NCI-H2081 treated with DMSO at 0.1 percent for 48 hours (cell line): ENCODE measurements around the gene FAM107A.

Experiments used
- DNase-seq: peaks from one replicate; lab custom pipeline; 2025; lab: John Stamatoyannopoulos, UW

FAM107A gene, protein sequence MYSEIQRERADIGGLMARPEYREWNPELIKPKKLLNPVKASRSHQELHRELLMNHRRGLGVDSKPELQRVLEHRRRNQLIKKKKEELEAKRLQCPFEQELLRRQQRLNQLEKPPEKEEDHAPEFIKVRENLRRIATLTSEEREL

DNA sequence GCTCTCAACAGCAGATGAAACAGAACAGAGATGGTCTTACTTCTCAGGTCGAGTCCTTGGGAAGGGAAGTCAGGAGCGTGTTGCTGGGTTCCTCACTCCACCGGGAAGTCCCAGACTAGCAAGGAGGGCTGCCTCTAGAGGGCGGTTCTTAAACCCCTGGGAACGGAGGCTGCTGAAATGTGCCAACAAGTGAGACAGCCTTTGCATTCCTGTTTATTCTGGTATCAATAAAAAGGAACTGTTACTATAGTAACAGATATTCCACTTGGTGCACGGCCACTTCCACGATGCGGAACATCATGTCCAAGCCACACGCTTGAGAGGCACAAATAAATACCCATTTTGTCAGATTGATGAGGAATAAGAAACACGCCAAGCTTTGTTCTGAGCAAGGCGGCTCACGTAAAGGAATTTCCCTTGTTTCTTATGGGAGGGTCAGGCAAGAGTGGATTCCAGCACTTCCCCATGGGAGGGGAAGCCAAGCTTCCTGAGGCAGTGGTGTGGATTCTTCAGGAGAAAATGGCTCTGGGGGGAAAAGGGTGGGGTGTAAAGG lies at the start of gene FAM107A:
FAM107A (minus strand) TSS at position 123 of the 553 bp plus-strand sequence. CDS start 7,531 bp downstream, outside the sequence.
- no peak for DNase-seq

DNA sequence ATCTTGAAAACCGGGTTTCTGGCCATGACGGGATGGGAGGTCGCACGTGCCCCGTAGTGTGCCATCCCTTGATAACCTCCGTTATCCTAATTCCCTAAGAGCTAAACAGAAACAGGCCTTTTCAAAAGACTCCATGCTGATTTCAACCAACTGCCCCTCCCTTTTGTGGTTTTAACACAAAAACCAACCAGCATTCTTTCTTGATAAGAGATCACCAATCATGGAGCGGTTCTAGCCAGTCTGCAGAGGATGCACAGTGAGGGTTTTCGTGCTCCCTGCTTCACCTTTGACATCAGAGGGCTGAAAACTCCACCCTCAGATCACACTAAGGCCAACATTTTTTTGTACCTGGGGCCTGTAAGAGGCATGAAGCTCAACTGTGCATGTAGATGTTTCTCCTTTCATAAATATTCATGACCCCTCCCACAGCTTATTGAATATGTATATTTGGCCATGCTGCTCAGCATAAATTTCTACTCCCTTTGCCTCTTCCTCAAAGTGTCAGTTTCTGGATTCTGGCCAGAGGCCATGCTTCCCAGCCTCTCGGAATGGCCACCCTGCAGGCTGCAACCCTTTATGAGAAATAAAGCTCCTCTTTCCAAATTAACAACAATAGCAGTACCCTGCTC lies 48.1 kb upstream of the FAM107A start:
- no peak for DNase-seq

DNA sequence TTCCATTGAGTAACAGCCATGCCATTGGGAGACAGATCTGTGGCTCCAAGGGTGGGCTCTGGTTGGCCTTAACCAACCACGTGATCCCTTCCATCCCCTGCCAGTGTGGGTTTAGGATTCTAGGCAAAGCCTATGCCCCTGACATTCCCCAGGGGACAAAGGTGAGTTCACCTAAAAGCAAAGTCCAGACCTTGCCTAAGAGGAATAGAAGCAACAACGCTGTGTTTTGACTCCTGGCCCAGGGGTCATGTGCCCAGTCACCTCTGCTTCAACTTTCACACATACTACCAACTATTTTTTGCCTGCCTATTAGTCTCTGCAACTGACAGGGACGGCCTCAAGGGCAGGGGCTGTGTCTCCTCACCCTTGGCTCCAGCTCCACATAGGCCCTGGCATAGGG lies 47.4 kb upstream of the FAM107A start:
- DNase-seq, result no peak

DNA sequence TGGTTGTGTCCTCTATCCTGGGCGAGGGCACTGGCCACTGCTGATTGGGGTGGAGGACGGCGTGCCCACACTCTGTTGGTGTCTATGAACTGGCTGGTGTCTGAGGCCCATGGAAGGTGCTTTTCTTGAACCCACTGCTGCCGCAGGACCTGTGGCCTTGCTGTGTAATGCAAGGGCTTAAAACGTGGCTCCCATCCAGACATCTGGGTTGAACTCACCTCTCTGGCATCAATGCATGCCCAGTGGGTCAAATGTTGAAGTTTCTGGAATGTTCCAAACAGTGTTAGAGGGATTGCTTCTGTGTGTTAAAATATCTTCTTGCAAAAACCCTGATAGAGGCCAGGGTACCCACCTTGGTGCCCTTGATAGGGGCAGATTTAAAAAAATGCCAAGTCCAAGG lies 46.8 kb upstream of the FAM107A start:
- no peak for DNase-seq

DNA sequence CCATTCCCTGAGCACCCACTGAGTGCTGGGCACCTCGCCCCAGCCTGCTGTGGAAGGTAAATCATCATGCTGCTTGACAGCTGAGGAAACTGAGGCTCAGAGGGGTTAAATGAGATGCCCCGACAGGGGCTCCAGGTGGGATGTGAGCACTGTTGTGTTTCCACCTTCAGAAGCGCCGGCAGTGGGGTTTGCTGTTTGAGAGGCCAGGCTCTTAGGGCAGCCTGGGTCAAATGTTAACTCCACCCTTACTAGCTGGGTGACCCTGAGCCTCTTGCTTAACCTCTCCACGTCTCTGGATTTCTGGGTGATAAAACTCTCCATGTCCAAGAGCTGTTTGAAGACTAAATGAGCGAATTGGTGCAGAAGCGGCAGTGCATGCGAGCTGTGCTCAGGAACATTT lies 46.3 kb upstream of the FAM107A start:
- no peak for DNase-seq

DNA sequence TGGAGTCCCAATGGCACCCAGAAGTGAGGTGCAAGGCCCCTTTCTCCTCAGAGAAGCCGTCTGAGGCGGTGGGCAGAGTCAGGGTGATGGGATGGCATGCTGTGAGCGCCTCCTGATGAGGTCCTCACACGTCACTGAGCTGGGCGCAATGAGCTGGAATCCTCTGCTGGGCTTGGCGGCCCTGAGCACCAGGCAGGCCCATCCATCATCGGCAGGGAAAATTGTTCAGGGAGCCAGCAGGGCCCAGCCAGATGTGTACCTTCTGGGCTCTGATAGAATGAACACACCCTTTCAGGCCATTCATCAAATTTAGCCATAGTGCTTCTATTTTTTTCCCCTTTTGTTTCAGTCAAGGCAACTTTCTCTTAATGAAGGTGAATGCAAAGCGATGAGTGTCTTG lies 45.7 kb upstream of the FAM107A start:
- DNase-seq, result no peak

DNA sequence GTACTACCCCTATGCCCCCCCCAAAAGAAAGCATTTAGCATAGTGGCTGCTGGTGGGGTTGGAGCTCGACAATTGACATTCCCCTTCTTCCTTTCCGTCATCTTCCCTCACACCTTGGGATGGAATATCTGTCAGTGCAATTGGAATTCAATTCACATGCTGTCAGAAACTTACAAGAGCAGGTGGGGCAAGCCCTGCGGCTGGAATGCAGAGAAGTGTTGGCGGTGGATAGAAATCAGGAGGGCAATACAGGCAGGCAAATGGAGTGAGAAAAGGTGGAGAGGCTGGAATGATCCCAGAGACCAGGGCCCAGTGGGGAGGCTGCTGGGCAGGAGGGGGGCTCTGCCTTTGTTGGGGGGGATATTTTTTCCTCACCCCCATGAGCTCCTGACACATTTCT lies 45.2 kb upstream of the FAM107A start:
- no peak for DNase-seq

DNA sequence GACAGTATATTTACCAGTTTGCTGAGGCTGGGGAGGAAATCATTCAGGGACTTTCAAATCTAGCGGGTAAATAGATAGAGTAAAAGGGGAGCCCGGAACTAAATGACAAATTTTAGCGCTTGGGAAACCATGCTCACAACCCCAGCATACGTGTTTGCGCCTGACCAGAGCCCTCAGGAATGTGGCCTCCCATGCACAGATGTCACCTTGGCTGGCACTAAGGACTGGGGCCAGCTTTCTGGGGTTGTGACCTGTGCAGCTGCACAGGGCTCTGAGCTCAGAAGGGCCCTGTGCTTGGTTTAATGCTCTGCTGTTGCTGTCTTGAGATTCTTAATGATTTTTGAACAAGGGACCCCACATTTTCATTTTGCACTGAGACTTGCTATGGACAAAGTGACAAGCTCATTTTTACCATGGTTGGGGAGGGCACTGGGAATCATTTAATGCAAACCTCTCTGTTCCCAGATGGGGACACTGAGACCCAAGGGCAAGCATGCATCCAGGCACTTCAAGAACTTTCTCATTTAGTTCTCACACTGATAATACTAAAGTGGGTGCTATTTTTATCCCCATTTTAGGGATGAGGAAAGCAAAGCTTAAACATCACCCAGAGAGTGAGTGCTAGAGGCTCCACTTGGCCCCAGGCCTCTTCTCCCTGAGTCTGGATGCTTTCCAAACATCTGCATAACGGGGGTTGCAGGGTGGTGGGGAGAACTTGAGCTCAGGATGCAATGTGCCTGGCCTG lies 44.1 kb upstream of the FAM107A start:
- no peak for DNase-seq

DNA sequence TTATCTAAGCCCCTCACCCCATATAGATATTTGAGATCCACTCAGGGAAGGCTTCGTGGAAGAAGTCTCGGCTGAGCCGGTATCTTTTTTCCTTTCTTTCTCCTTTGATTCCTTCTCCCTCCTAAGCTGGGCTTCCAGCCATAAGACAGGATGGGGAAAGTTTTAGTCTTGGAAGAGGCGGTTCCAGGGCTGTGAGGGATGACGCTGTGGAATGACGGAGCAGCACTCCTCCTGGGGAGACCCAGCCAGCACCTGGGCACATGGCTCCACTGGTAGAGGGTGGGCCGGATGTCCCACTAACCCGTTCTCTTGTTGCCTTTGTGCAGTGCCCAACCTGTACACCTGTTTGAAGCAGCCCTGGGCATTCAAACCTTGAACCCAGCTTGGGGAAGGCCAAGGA lies 43.2 kb upstream of the FAM107A start:
- DNase-seq, result no peak

DNA sequence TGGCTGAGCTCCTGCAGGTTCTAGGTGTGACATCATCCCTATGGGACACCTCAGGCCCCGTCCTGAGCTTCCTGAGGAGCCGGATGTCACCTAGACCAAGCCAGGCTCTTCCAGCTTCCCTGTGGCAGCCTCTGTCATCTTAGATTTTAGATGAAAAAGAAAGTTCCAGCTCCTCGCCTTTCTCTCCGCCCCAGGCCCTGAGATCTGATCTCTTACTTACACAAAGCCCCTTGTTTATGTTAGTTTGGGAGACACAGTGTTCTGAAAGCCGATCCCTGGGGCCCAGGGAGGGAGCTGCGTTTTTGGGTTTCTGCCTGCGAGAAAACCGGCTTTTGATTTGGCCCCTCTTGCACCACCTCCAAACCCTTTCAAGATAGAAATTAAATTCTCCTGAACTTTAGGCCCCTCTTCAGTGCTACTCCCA lies 40.2 kb upstream of the FAM107A start:
- no peak for DNase-seq

DNA sequence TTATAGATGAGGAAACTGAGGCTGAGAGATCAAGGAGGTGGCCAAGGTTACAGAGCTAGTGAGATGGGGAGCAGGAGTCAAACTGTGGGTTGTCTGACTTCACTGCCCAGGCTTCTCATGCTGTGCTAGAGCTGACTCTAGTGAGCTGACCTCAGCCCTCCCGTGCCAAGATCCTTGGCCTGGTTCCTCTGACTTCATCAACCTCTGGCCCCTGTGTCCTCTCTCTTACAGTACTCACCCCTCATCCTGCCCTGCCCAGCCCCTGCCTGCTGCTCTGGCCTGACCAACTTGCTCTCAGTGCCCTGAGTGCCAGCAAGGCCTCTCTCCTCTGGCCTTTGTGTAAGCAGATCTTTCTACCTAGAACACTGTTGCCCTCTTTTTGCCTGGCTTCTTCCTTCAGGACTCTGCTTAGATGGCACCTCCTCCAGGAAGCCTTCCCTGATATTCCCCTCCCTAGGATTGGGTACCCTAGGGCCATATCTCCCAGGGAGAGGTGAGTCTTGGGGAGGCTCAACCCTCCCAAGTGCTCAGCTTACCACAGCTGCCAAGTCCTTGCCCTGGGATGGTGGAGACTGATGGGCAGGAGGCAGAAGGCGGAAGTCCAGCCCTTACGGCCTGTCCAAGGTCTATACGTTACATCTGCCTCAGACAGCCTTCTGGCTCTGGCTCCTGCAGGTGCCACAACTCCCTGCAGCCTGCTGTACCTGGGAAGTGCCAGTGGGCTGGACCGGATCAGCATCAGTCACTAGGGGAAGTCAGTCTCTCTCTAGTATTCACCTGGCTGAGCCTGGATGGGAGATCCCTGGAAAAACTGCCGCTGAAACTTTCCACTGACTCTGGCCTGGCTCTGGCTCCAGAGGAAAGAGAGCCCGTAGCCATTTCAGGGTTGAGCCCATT lies 36.3 kb upstream of the FAM107A start:
- no peak for DNase-seq

DNA sequence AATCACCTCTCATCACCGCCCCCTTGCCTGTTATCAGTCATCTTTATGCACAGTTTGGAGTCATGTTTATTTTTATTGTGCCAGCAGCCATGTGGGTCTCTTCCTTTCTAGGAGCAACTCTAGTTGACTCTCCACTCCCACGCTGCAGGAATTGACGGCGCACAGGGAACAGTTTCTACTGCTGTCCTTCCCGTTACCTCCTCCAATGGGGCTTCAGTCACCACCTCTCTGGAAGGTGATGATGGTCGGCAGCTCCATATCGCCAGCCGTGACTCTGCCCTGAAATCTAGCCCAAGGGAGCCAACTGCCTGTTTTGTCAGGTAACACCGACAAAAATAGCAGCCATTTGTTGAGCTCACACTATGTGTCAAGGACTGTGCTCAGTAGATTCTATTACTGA lies 35.6 kb upstream of the FAM107A start:
- DNase-seq, result no peak

DNA sequence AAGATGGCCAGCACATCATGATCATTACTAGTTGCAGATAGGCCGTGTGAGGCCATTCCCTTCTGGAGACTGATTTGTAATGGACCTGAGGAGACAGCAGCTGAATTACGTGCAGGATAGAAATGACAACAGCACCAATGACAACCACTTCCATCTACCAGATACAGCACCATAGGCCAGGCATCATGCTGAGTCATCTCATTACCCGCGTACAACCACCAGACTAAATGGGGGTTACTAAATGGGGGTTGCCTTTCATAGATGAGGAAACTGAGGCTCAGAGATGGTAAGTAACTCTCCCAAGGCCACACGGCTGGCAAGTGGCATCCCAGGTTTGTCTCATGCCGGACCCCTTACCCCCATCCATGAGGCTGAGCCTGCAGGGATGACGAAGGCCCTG lies 32.8 kb upstream of the FAM107A start:
- DNase-seq, result no peak

DNA sequence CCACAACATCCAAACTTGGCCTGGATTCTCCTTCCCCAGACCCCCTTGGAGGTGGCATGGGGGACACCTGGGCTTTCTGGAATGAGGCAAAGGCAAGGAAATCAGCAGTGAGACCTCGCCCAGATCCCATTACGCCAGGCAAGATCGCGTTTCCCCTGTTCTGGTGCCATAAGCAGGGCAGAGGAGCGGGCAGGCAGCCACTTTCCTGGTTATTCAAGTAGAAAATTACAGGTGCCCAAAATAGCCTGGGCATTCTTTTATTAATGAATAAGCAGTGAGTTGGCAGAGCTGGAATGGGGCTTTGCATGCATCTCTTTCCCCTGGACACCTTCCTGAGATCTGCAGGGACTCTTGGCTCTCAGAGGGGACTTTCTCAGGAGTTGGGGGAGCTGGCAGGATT lies 31.5 kb upstream of the FAM107A start:
- peak; percentile 27 for DNase-seq

DNA sequence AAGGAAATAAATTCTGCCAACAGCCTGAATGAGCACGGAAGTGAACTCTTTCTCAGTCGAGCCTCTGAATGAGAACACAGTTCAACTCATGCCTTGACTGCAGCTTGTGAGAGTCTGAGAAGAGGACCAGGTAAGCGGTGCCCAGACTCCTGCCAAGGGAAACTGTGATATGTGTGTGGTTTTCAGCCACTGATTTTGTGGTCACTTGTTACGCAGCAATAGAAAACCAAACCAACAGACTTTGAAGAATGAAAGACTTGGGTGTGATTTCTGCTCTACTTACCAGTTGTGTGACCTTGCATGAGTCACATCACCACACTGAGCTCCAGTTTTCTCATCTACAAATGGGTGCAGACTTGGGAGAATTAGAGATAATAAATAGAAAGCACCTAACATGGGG lies 30.6 kb upstream of the FAM107A start:
- DNase-seq, result no peak

DNA sequence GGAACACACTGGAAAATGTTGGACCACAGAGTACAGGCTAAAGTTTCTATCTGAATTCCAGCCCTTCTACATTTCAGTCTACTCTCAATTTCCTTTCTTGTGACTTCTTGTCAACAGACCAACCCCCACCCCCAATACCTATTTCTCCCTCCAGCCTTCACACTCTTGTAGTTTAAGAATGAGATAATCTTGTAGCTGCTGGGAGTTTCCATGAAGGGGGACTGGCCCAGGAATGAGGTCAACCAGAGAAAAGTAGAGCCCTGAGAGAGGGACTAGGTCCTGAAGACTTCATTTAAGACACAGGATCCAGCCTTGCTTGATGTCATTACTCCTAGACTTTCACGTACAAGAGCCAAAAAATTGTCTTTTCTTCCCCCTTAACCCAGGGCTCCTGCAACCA lies 29.5 kb upstream of the FAM107A start:
- no peak for DNase-seq

DNA sequence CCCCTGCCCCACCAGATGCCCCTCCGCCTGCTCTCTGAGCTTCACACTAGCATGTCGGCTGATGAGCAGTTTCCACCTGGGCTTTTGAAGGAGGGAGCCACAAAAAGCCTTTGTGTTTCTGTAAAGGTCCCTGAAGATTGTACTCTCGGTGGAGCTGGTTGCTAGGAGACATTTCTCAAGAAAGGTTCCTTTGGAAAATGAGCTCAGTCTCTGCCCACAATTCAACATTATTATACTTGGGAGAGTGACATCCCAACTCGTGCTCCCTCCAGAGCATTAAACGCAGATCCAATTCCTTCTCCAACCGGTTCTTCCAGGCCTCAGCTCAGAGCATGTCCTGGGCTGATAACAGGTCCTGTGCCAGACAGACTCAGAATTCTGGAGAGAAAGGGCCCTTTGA lies 26.8 kb upstream of the FAM107A start:
- no peak for DNase-seq

DNA sequence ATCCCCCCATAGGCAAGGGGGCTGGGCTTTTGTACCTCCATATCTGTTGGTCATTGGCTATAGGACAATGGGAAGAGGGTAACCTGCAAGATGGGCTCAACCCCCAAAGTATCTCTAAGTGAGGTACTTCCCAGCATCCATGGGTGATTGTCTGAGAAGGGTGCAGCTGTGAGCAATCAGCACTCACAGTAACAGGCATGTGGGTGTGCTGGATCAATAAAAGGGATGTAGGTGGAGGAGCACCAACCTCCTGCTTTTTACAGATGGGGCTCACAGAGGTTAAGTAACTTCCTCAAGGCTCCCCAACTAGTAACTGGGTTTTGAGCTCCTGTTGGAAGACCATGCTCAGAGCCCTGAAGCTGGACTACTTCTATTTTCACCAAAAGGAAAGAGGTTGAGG lies 26.4 kb upstream of the FAM107A start:
- no peak for DNase-seq

DNA sequence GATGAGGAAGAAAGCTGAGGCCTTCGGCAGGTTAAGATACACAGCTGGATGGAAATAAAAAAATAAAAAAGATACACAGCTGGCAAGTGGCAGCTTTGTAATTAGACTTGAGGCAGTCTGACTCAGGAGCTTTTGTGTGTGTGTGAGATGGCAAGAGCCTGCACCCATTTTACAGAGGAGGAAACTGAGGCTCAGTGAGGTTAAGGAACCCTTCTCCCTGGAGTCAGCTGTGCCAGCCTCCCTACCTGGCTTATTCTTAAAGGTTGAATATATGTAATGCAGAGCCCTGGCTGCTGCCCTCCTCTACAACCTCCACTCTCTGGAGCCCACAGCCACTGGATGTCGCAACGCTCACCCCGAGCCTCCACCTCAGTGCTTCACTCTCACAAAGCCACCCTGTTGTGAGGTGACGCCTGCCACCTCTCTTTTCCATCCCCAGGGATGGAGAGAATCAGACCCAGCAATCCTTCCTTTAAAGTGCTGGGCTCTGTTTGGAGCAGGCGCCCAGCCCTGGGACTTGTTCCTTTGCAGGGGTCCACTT lies 20.6 kb upstream of the FAM107A start:
- no peak for DNase-seq

DNA sequence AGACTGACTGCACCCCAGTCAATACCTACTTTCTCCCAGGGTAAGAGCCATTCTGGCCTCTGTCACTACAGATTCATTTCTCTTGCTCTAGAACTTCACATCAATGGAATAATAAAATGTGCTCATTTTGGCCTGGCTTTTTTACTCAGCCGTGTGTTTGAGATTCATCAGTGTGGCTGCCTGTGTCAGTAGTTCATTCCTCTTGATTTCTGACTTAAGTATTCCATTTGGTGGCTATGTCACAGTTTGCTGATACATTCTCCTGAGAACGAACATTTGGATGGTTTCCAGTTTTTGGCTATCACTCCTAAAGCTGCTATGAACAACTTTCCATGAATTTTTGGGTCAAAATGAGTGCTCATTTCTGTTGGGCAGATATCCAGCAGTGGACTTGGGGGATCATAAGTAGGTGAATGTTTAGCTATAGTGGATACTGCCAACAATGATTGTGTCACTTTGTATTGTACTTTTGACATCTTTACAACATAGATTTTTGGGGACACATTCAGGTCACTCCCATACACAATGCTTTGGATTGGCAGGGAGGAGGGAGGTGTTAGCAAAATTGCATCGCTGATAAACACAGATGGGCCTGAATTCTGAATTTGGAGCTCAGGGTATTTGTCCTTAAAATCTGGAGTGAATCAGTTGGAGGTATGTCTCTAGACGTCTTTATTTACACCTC lies 19.8 kb upstream of the FAM107A start:
- no peak for DNase-seq

DNA sequence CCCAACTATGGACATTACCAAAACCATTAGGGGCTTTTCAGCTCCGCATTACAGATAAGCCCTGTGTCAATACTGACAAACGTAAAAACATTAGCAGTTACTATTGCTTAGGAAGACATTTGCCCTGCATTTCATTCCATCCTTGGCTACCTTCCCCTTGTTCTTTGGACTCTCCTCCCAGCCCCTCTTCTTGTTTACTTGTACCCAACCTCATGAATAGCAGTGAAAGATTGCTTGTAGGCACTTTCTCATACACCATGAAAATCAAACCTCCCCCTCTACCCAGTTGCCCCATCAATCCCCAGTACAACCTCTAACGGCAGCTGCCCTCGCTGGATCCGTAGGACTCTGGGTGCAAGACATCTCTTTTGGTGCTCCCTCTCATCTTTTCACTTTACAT lies 16.9 kb upstream of the FAM107A start:
- no peak for DNase-seq
